GM19043 (cell line): Measurements from ENCODE around the gene AGPAT4.
"Not testable (repeated sequence)": the region's sequence is repeated elsewhere in the genome, so short reads cannot be mapped to it uniquely, and the experiment has no call there.

Experiments used
- ATAC-seq: cut with Tn5 transposase; IDR thresholded peaks from one replicate; pipeline ENCODE4 v1.9.1; 2021; ENCODE audit warnings: low read depth; ENCODE audit not compliant: unreplicated experiment

Gene AGPAT4

GRCh38 chr6:161127071-161127740 is 146.7 kb downstream of the AGPAT4 start:
- ATAC-seq, result no peak

DNA sequence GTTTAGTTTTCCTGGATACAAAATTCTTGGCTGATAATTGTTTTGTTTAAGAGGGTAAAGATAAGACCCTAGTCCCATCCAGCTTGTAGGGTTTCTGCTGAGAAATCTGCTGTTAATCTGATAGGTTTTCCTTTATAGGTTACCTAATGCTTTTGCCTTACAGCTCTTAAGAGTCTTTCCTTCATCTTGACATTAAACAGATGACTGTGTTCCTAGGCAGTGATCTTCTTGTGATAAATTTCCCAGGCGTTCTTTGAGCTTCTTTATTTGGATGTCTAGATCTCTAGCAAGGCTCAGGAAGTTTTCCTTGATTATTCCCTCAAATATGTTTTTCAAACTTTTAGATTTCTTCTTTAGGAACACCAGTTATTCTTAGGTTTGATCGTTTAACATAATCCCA is 148.3 kb downstream of the AGPAT4 start:
- ATAC-seq, result no peak

DNA sequence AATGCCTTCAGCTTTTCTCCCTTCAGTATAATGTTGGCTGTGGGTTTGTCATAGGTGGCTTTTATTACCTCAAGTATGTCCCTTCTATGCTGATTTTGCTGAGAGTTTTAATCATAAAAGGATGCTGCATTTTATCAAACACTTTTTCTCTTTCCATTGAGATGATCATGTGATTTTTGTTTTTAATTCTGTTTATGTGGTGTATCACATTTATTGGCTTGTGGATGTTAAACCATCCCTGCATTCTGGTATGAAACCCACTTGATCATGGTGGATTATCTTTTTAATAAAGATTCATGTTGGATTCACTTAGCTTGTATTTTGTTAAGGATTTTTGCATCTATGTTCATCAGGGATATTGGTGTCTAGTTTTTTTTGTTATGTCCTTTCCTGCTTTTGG is 150.5 kb downstream of the AGPAT4 start:
- not testable (repeated sequence) for ATAC-seq

GRCh38 chr6:161117942-161118341 is 155.9 kb downstream of the AGPAT4 start:
- no peak for ATAC-seq

DNA sequence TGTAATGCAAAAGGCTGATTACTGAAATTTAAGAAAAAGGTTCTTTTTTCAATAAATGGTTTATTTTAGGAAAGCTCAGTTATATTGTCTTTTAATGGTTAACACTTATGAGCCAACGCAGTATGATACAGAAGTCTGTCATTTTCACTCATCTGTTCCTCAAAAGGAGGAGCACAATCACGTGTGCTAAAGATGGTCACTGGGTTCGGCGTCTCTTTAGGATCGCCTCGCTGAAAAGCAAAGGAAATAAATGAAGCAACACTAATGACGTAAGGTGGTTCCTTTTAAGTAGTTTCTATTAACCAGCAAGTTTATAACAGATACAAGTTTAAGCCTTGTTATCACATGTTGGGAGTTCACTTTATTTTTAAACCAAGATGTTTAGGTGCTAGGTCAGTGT is 156.6 kb downstream of the AGPAT4 start:
- ATAC-seq, result no peak

DNA sequence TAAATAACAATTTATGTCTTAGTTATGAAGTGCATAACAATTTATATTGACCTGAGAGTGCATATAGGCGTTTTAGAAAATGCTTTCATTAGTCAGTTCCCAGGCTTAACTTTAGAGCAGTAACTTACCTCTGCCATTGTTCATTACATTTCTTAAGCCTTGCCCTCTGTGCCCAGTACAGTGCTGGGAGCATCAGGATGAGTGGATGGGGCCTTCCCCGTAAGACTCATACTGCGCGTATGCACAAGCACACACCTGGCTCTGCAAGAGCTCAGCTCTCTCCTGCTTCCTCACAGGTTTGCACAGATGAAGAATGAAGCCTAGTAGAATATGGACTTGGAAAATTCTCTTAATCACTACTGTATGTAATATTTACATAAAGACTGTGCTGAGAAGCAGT is 157.3 kb downstream of the AGPAT4 start:
- ATAC-seq, result no peak

DNA sequence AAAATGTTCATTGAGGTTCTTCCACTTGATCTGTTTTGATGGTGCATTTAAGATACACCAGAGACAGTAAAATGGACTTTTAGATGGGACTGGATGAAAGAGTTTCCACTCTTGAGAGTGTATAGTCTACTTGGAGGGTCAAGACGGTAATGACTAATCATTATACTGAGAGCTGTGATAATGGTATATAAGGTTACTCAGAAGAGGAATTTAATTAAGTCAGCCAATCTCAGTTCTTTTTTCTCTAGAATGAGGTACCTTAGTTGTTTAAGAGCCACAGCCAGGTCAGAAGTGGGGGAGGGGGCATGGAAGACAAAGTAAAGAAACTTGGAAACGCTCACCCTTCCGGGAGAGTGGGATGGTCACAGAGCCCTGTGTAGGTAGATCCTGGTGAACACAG is 158.4 kb downstream of the AGPAT4 start:
- no peak for ATAC-seq

- no peak for ATAC-seq
Observed at GRCh38 chr6:161111261-161111660, 162.6 kb downstream of the AGPAT4 start.

DNA sequence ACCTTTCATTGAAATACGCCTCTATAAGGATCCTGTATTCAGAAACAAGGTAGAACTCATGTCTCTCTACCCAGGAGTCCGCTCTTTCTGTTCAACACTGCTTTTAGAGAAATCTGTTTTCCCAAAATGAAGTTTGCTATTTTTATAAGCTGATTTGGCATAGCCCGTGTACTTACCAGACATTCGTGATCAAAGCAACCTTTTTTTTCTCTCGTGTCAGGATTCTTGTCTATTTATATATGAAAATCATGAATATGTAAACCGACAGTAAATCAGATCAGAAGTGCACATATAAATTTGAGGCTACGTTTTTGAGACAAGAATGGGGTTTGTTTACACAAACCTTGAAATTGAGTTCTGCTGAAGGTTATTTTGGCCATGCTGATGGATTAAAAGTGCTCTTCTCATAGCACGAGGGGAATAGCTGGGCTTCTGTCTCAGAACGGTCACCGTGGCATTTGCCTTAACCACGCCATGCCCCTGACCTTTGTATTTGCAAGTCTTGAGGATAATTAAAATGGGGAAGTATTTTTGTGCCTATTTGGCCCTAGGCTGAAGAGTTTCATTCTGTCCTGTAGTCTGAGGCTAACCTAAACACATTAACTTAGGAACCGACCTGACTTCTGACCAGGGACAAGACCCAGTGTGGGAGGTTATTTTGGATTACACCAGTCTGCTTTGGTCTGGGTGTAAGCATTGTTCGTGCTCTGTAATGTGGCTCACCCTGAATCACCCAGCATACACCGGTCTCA is 163.7 kb downstream of the AGPAT4 start:
- no peak for ATAC-seq

DNA sequence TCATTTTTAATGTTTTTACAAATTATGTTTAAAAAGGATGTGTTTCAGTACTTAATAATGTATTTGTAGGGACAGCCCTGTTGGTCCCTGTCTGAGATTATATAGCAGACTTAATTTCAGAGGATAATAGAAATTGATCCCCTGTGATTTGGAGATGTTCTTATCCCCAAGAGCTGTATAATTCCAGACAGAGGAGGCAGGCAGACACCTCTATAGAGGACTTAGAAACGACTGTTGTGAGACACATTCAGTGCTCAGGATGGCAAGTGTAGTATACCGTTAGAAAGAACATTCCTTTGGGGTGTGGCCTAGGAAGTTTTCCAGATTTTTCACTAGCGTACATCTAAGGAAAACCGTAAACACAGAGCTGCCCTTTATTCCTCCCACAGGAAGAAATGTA is 164.5 kb downstream of the AGPAT4 start:
- no peak for ATAC-seq

- ATAC-seq, result no peak
Observed at GRCh38 chr6:161108916-161109315, 164.9 kb downstream of the AGPAT4 start.

GRCh38 chr6:161107779-161108730 is 165.8 kb downstream of the AGPAT4 start:
- no peak for ATAC-seq

DNA sequence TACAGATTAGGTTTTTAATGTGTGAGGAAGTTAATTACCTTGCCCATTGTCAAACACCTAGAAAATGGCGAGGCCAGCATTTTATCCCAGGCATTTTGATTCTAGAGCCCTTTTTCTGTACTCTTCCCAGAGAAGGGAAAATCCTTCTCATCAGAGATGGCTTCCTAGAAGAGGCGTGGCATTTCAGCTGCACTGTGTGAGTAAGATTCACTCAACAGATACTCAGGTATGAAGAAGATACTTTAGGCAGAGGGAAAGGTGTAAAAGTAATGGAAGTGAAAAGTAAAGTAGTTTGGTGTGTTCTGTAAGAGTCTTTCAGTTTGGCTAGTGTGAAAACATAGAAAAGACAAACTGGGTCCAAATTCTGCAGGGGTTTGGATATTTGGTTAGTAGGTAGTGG is 168.5 kb downstream of the AGPAT4 start:
- ATAC-seq, result no peak

GRCh38 chr6:161104966-161105365 is 168.9 kb downstream of the AGPAT4 start:
- no peak for ATAC-seq

- no peak for ATAC-seq
Observed at GRCh38 chr6:161103475-161103874, 170.4 kb downstream of the AGPAT4 start.

GRCh38 chr6:161101517-161101916 is 172.3 kb downstream of the AGPAT4 start:
- no peak for ATAC-seq

DNA sequence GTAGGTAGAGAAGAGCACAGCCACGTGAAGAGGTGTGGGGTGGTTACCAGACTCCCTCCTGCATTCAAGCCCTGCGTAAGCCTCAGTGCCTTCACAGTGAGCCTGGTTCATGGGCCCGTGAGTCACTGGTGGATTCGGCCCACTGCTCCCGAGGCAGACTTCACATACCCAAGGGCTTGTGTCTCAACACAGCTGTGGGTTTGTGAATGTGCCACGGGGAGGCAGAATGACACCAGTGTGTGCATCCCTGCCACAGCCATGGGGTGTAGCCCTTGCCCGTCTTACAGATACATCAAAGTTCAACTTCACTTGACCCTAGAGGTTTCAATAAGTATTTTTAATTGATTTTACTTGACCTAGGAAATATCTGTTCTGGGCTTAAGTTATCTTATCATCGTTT is 173.8 kb downstream of the AGPAT4 start:
- ATAC-seq, result no peak

- ATAC-seq, result no peak
Observed at GRCh38 chr6:161095916-161096315, 177.9 kb downstream of the AGPAT4 start.

DNA sequence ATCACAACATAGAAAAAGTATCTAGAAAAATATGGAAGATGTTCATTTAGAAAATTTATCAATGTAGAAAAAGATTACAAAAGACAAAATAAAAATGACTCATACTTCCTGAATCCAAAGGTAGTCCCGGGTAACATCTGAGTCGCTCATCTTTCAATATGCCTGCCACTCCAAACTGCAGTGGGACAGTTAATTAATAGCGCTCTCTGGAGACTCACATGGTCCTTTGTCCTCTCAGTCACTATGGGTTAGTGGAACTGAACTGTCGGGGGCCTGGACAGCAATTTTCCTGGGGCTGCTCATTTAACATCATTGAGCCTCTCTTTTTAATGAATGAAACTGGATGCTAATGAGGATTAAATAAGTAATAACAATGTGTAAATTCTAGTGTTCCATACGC is 178.9 kb downstream of the AGPAT4 start:
- no peak for ATAC-seq

- no peak for ATAC-seq
Observed at GRCh38 chr6:161091972-161092701, 181.7 kb downstream of the AGPAT4 start.

GRCh38 chr6:161091151-161091550 is 182.7 kb downstream of the AGPAT4 start:
- ATAC-seq, result no peak
